Natural killer cell treated with Interleukin-12 subunit alpha and Interleukin-12 subunit beta and Interleukin-15 and Interleukin-18, amount 100 ng/mL, for 72 hours (primary cell): Measurements from ENCODE around the gene USP16. TPM values are rescaled to one million over a fixed set of nuclear protein-coding genes. Genes with fewer than 3 reads are reported as not detected.
A peak's percentile ranks its signal among the peaks of the same experiment; 100 is the strongest.
"Not testable (repeated sequence)": the region's sequence is repeated elsewhere in the genome, so short reads cannot be mapped to it uniquely, and the experiment has no call there.

Experiments used
- ATAC-seq, 2 donors: fragments of 150-1000 bp; cut with Tn5 transposase in 1 of 2; sonication (Bioruptor Pico), chemical (Tn5 transposase) in 1 of 2; 2 replicates each; pipeline ENCODE4 v1.10.0; 2021
- DNase-seq: peaks from one replicate; pipeline ENCODE4 v3.0.0; 2022; ENCODE audit warnings: low spot score
- H3K27ac Mint-ChIP-seq, 2 donors: 1 replicate in 1 of 2; 2 replicates in 1 of 2; pipeline ENCODE4 v1.8.0; 2022; ENCODE audit warnings: mixed read lengths in 2 of 2, mild to moderate bottlenecking in 1 of 2, moderate library complexity in 1 of 2
- H3K27me3 Mint-ChIP-seq, 2 donors: 1 replicate in 1 of 2; 2 replicates in 1 of 2; pipeline ENCODE4 v1.8.0; 2022; ENCODE audit warnings: mixed read lengths in 2 of 2
- H3K36me3 Mint-ChIP-seq: one replicate; pipeline ENCODE4 v1.8.0; 2022; ENCODE audit warnings: mixed read lengths
- H3K4me1 Mint-ChIP-seq, 2 donors: 1 replicate in 1 of 2; 2 replicates in 1 of 2; pipeline ENCODE4 v1.8.0; 2022; ENCODE audit warnings: low read depth in 2 of 2, mixed read lengths in 2 of 2, mild to moderate bottlenecking in 1 of 2
- H3K4me3 Mint-ChIP-seq: one replicate; pipeline ENCODE4 v1.8.0; 2022; ENCODE audit warnings: mixed read lengths
- H3K9me3 Mint-ChIP-seq: 2 replicates; pipeline ENCODE4 v1.8.0; 2022; ENCODE audit warnings: mixed read lengths
- total RNA-seq, 2 donors: library from RNA; stranded (reverse); gene quantifications; one replicate each; pipeline ENCODE4 v1.2.3, GENCODE V29; 2022

The USP16 gene
- total RNA-seq = 10 to 100 TPM; 44.5 to 57.5 TPM

GRCh38 chr21:29024474-29025327 lies at the start of gene USP16:
Gene USP16 (plus strand): TSS chr21:29024668. CDS start chr21:29027914, 3,246 bp downstream.
- peaks cover 43 to 46% of the 10 kb centered on the region in 2 donors for H3K4me1 Mint-ChIP-seq
- H3K27ac Mint-ChIP-seq = peak within 1 kb of the TSS; percentile 93 to 99
- H3K27me3 Mint-ChIP-seq = no peaks in the 10 kb centered on the region
- peak within 1 kb of the TSS; percentile 98 for H3K4me3 Mint-ChIP-seq
- H3K9me3 Mint-ChIP-seq = no peaks in the 10 kb centered on the region
- DNase-seq = peak; percentile 95
- H3K36me3 Mint-ChIP-seq = no peaks in the 10 kb centered on the region
- peak; percentile 97 for ATAC-seq

GRCh38 chr21:28975397-28975796 lies 49.1 kb upstream of the USP16 start:
- DNase-seq (no peak), ATAC-seq (no peak)
- Mint-ChIP-seq H3K27me3 (no peaks in the 10 kb centered on the region), H3K4me1 (peaks cover 0 to 9% of the 10 kb centered on the region in 2 donors), H3K36me3 (peaks cover 26% of the 10 kb centered on the region), H3K4me3 (no peak overlapping the region), H3K27ac (no peak overlapping the region), H3K9me3 (no peaks in the 10 kb centered on the region)

DNA sequence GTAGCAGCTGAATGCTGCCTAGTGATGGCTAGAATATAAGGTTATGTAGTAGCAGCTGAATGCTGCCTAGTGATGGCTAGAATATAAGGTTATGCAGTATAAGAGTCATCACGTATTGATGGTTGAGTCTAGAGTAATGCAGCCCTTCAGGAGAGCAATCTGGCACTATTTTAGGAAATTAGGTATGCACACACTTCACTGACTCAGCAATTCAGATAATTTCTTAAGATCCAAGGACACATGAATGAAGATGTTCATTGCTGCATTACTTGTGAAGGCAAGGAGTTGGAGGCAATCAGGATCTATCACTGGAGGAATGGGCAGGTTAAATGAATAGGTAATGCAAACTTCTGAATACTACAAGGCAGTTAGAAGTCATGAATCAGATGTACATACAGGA lies 45.4 kb upstream of the USP16 start:
- Mint-ChIP-seq H3K36me3 (peaks cover 30% of the 10 kb centered on the region), H3K27me3 (no peaks in the 10 kb centered on the region), H3K4me1 (peaks cover 5 to 12% of the 10 kb centered on the region in 2 donors), H3K9me3 (no peaks in the 10 kb centered on the region), H3K27ac (no peak overlapping the region), H3K4me3 (no peak overlapping the region)
- ATAC-seq (no peak), DNase-seq (no peak)

GRCh38 chr21:28982637-28983036 lies 41.8 kb upstream of the USP16 start:
- no peaks in the 10 kb centered on the region for H3K27me3 Mint-ChIP-seq
- H3K4me1 Mint-ChIP-seq = peaks cover 5 to 7% of the 10 kb centered on the region in 2 donors
- DNase-seq = no peak
- H3K9me3 Mint-ChIP-seq = no peaks in the 10 kb centered on the region
- no peak overlapping the region for H3K27ac Mint-ChIP-seq
- ATAC-seq = no peak
- H3K4me3 Mint-ChIP-seq = no peak overlapping the region
- H3K36me3 Mint-ChIP-seq = peaks cover 25% of the 10 kb centered on the region

DNA sequence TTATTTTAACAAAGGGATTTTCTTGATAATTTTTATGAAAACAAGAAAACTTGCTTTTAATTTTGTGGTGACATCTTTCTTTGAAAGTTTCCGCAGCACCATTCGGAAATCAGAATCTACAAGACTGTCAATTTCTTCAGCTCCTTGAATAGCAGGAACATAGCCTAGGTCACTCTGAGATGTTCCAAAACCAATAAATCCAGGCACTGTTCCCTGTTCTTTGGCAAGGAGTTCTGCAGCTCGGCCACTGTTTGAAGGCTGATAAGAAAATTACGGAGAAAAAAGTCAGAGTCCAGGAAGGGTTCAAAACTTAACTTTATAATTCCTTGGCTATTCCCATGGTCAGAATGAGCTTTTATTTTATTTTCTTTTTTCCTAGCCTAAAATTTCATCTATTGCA lies 37.8 kb upstream of the USP16 start:
- DNase-seq (no peak), ATAC-seq (no peak)
- no peak overlapping the region for H3K4me3 Mint-ChIP-seq
- no peak overlapping the region for H3K27ac Mint-ChIP-seq
- no peaks in the 10 kb centered on the region for H3K27me3 Mint-ChIP-seq
- no peaks in the 10 kb centered on the region for H3K9me3 Mint-ChIP-seq
- H3K4me1 Mint-ChIP-seq = peaks cover 20 to 28% of the 10 kb centered on the region in 2 donors
- peaks cover 21% of the 10 kb centered on the region for H3K36me3 Mint-ChIP-seq

DNA sequence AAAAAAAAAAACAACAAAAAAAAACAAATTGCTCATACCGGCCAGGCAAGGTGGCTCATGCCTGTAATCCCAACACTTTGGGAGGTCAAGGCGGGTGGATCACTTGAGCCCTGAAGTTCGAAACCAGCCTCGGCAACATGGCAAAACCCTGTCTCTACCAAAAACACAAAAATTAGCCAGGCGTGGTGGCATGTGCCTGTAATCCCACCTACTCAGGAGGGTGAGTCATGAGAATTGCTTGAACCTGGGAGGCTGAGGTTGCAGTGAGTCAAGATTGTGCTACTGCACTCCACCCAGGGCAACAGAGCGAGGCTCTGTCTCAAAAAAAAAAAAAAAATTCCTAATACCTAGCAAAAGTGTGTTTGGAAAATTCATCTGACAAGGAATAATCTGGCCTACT lies 36.3 kb upstream of the USP16 start:
- not testable (repeated sequence) for DNase-seq, H3K4me3 Mint-ChIP-seq, H3K9me3 Mint-ChIP-seq, H3K27ac Mint-ChIP-seq, ATAC-seq, H3K27me3 Mint-ChIP-seq
- Mint-ChIP-seq H3K36me3 (peaks cover 24% of the 10 kb centered on the region), H3K4me1 (peaks cover 33 to 38% of the 10 kb centered on the region in 2 donors)

- Mint-ChIP-seq H3K27me3 (no peaks in the 10 kb centered on the region), H3K4me3 (peak overlapping the region; percentile 98), H3K27ac (peak overlapping the region; percentile 96 to 97), H3K4me1 (peaks cover 33 to 41% of the 10 kb centered on the region in 2 donors), H3K9me3 (no peaks in the 10 kb centered on the region), H3K36me3 (peaks cover 13% of the 10 kb centered on the region)
- DNase-seq (no peak), ATAC-seq (no peak)
These were observed 32.5 kb upstream of the USP16 start for GRCh38 chr21:28991861-28992525.

GRCh38 chr21:28992526-28993292 lies 31.8 kb upstream of the USP16 start, which contains the start of gene LTN1:
Gene LTN1 (minus strand): TSS chr21:28992877. CDS start chr21:28992805, 72 bp downstream.
- Mint-ChIP-seq H3K27me3 (no peaks in the 10 kb centered on the region), H3K27ac (peak within 1 kb of the TSS; percentile 96 to 97), H3K36me3 (peaks cover 13% of the 10 kb centered on the region), H3K4me3 (peak within 1 kb of the TSS; percentile 98), H3K9me3 (no peaks in the 10 kb centered on the region), H3K4me1 (peaks cover 33 to 41% of the 10 kb centered on the region in 2 donors)
- peak; percentile 99 for ATAC-seq
- DNase-seq = peak; percentile 99

DNA sequence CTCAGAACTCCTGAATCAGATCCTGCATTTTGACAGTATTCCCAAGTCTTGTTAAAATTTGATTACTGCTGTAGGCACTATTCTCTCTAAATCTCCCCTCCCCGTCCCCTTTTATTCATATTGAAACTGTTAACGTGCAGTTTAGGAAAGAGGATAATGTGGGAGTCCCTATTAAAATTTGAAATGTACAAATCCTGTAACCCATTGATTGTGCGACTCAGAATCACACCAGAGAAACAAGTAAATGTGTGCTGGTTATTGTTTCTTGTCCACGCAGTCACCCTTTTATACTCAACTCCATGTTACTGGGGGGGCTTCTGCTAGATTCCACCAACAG lies 31.2 kb upstream of the USP16 start:
- Mint-ChIP-seq H3K27me3 (no peaks in the 10 kb centered on the region), H3K4me1 (peaks cover 33 to 41% of the 10 kb centered on the region in 2 donors), H3K9me3 (no peaks in the 10 kb centered on the region), H3K27ac (peak overlapping the region; percentile 96 to 97), H3K36me3 (peaks cover 13% of the 10 kb centered on the region), H3K4me3 (peak overlapping the region; percentile 98)
- DNase-seq (no peak), ATAC-seq (no peak)

DNA sequence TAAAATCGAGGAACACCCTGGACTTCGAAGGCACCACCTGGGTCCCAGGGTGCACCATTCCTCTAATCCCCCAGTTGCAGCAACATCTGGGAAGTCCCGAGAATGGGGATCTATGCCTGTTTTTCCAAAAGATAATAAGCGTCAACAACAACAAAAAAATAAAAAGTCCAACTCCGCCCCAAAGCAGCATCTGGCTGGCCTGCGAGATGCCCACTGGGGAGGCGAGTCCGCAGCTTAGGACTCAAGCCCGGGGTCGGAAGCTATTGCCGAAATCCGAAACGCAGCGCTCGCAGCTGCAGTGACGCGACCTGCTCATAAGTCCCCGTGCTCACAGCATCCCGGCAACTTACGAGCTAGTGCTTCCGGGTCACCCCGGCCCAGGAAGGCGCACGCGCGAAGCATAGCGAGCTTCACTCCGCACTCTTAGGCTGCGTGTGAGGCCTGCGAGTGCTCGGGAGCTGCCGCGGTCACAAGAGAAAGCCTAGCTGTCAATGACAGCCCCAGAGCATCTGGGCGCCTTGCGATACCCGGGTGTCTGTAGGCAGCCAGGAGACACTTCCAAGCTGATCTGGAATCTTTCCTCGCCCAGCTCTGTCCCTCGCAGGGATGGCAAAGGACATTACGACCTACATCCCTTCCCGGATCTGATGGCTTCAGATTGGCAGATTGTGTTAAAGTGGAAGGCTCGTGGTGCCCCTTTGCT lies 21.9 kb upstream of the USP16 start:
- Mint-ChIP-seq H3K9me3 (no peaks in the 10 kb centered on the region), H3K27me3 (no peaks in the 10 kb centered on the region), H3K4me1 (no peaks in the 10 kb centered on the region), H3K36me3 (no peaks in the 10 kb centered on the region), H3K27ac (peak overlapping the region; percentile 87 to 95), H3K4me3 (peak overlapping the region; percentile 83)
- DNase-seq (peak; percentile 98), ATAC-seq (peak; percentile 100)

GRCh38 chr21:29005696-29006095 lies 18.8 kb upstream of the USP16 start:
- no peak overlapping the region for H3K4me3 Mint-ChIP-seq
- H3K9me3 Mint-ChIP-seq = no peaks in the 10 kb centered on the region

GRCh38 chr21:29007135-29007534 lies 17.3 kb upstream of the USP16 start:
- ATAC-seq (no peak), DNase-seq (no peak)
- H3K27me3 Mint-ChIP-seq = no peaks in the 10 kb centered on the region
- H3K4me3 Mint-ChIP-seq = no peak overlapping the region
- H3K4me1 Mint-ChIP-seq = no peaks in the 10 kb centered on the region
- H3K27ac Mint-ChIP-seq = no peak overlapping the region
- H3K9me3 Mint-ChIP-seq = no peaks in the 10 kb centered on the region
- no peaks in the 10 kb centered on the region for H3K36me3 Mint-ChIP-seq

More at GRCh38 chr21:29005696-29006095, 18.8 kb upstream of the USP16 start:
- H3K36me3 Mint-ChIP-seq = no peaks in the 10 kb centered on the region
- no peaks in the 10 kb centered on the region for H3K27me3 Mint-ChIP-seq
- no peak for DNase-seq
- H3K27ac Mint-ChIP-seq = no peak overlapping the region
- no peak for ATAC-seq
- H3K4me1 Mint-ChIP-seq = no peaks in the 10 kb centered on the region

DNA sequence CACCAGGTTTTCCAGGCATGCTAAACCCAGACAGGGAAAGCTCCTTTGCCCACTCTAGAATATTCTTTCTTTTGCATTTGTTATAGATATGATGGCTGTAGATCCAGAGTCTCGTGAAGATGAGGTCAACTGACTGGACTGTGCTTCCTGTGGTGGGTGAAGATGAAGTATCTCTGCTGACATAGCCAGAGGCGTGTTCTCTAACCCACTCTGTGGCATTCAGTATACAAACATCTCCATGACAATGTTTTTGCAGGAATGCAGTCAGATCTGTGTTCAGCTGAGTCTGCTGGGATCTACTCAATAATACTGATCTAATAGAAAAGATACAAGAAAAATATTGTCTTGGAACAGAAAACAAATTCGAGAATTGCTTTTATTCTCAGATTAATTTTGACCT lies 16.7 kb upstream of the USP16 start:
- Mint-ChIP-seq H3K9me3 (no peaks in the 10 kb centered on the region), H3K4me3 (no peak overlapping the region), H3K27ac (no peak overlapping the region), H3K36me3 (no peaks in the 10 kb centered on the region), H3K27me3 (no peaks in the 10 kb centered on the region), H3K4me1 (no peaks in the 10 kb centered on the region)
- DNase-seq (no peak), ATAC-seq (no peak)
